HepG2 (cell line): ENCODE measurements around the gene MBD5. TPM values are rescaled to one million over a fixed set of nuclear protein-coding genes. Genes with fewer than 3 reads are reported as not detected.

ENCODE experiments used
- ATAC-seq: fragments of 200-7000 bp; cut with Tn5 transposase; 3 replicates; pipeline ENCODE4 v1.9.1; 2020; ENCODE audit warnings: mild to moderate bottlenecking, moderate library complexity
- BruUV-seq: library from RNA; stranded (reverse); fragments of 400-500 nt; replicated peaks from 2 replicates; lab custom pipeline; 2021; lab: Mats Ljungman, UMichigan
- CTCF ChIA-PET: fragments of 300-600 bp; formaldehyde crosslinking; extraction: SDS; loops from one replicate; lab custom pipeline; 2021; ENCODE audit warnings: low total read pairs, inconsistent platforms, low intra/inter-chr PET ratio; lab: Yijun Ruan, JAX
- POLR2A ChIA-PET: fragments of 350-600 bp; sonication (Branson Sonifier 250); formaldehyde crosslinking; loops from one replicate; lab custom pipeline; 2020; ENCODE audit warnings: antibody characterized with exemption, inconsistent platforms; lab: Yijun Ruan, JAX
- DNase-seq: peaks from one replicate; pipeline ENCODE4 v3.0.0-alpha.2; 2015; ENCODE audit warnings: low spot score
- FAIRE-seq: peaks from 3 replicates; lab custom pipeline; 2011; peaks lifted over from hg19 to GRCh38; lab: Jason Lieb, UNC
- H2AFZ ChIP-seq: one replicate; pipeline ENCODE4 v1.6.1; 2011; ENCODE audit warnings: low read length, inconsistent platforms
- H3K27ac ChIP-seq: fragments of 300-600 bp; 3 replicates; pipeline ENCODE4 v1.8.0; 2011; ENCODE audit warnings: mixed run types, mild to moderate bottlenecking, mixed read lengths, low read length, inconsistent platforms; ENCODE audit not compliant: insufficient read depth; ENCODE audit errors: extremely low read length
- H3K27me3 ChIP-seq, 2 experiments: fragments of 200-600 bp in 1 of 2; 2 replicates in 1 of 2; 3 replicates in 1 of 2; pipeline versions ENCODE4 v1.6.0 to v1.8.0; 2011; ENCODE audit warnings: low read length in 2 of 2, mild to moderate bottlenecking in 2 of 2, moderate library complexity in 2 of 2, inconsistent platforms in 1 of 2; ENCODE audit not compliant: insufficient read depth in 2 of 2, control insufficient read depth in 1 of 2
- H3K36me3 ChIP-seq, 2 experiments: fragments of 200-600 bp in 1 of 2; replicated peaks in 1 of 2; 2 replicates in 1 of 2; 3 replicates in 1 of 2; pipeline versions ENCODE4 v1.5.1 to v1.8.0; 2011; ENCODE audit warnings: low read length in 2 of 2, inconsistent platforms in 1 of 2; ENCODE audit not compliant: insufficient read depth in 2 of 2, control insufficient read depth in 1 of 2
- H3K4me1 ChIP-seq: 2 replicates; pipeline ENCODE4 v1.5.1; 2012; ENCODE audit warnings: low read length, inconsistent platforms; ENCODE audit not compliant: insufficient read depth
- H3K4me2 ChIP-seq: 2 replicates; pipeline ENCODE4 v1.6.0; 2011; ENCODE audit warnings: low read depth, low read length, inconsistent platforms
- H3K4me3 ChIP-seq, 3 experiments: fragments of 200-600 bp in 1 of 3; sonication (generic), shearing (Covaris generic) in 1 of 3; replicated peaks in 1 of 3; 2 replicates each; pipeline ENCODE4 v1.5.1; 2011 to 2016; ENCODE audit warnings: low read length in 3 of 3, inconsistent platforms in 2 of 3, low read depth in 2 of 3, mild to moderate bottlenecking in 2 of 3, control low read depth in 1 of 3, mixed read lengths in 1 of 3; ENCODE audit not compliant: insufficient read depth in 1 of 3
- H3K79me2 ChIP-seq: one replicate; pipeline ENCODE4 v1.6.1; 2011; ENCODE audit warnings: low read length, inconsistent platforms; ENCODE audit not compliant: insufficient read depth
- H3K9ac ChIP-seq: 2 replicates; pipeline ENCODE4 v1.6.0; 2011; ENCODE audit warnings: mild to moderate bottlenecking, low read depth, low read length, inconsistent platforms; ENCODE audit not compliant: insufficient read depth
- H3K9me3 ChIP-seq: 2 replicates; pipeline ENCODE4 v1.5.1; 2012; ENCODE audit warnings: mild to moderate bottlenecking, low read length
- H4K20me1 ChIP-seq: 2 replicates; pipeline ENCODE4 v1.6.0; 2011; ENCODE audit warnings: inconsistent platforms, mild to moderate bottlenecking, low read length, moderate library complexity; ENCODE audit not compliant: insufficient read depth
- FOXJ3 ChIP-seq: sonication (generic); formaldehyde crosslinking; IDR thresholded peaks from 2 replicates; pipeline ENCODE4 v1.4.0; 2020; ENCODE audit warnings: missing genetic modification reagents, mild to moderate bottlenecking, borderline replicate concordance
- MNT ChIP-seq: fragments of 450-650 bp; IDR thresholded peaks from 2 replicates; pipeline ENCODE4 v1.6.1; 2016
- SALL1 ChIP-seq: sonication (generic); formaldehyde crosslinking; IDR thresholded peaks from 2 replicates; pipeline ENCODE4 v1.8.0; 2022; ENCODE audit warnings: mild to moderate bottlenecking, missing genetic modification reagents
- ZNF12 ChIP-seq: sonication (generic); formaldehyde crosslinking; IDR thresholded peaks from 2 replicates; pipeline ENCODE4 v1.5.0; 2020; ENCODE audit warnings: missing genetic modification reagents
- ZNF580 ChIP-seq: IDR thresholded peaks from 2 replicates; pipeline ENCODE4 v1.6.1; 2016; ENCODE audit warnings: low read depth, borderline replicate concordance
- WGBS: methylation state at CpG from one replicate; pipeline ENCODE4 v1.1.6; 2017; ENCODE audit warnings: low lambda C conversion rate; 5-methylcytosine and 5-hydroxymethylcytosine counted together
- in situ Hi-C: cut with HindIII; loops from 2 replicates; pipeline ENCODE4 v1.10.0; 2017; ENCODE audit warnings: low pct_unique_long_range_greater_than_20kb; ENCODE audit not compliant: extremely low pct_ligation_motif_present
- intact Hi-C: fragments of 100-400 bp; cut with micrococcal nuclease; formaldehyde crosslinking; loops from one replicate; pipeline ENCODE4 v1.10.0; 2022; ENCODE audit not compliant: unreplicated experiment
- polyA plus RNA-seq, 8 experiments: library from polyadenylated mRNA; depleted of rRNA in 3 of 8; stranded (reverse) in 7 of 8; unstranded in 1 of 8; fragments of >200 nt; fragmentation: Illumina TruSeq in 4 of 8; extraction: Trizol in 4 of 8; gene quantifications; 2 replicates each; pipeline versions ENCODE4 v1.2.1 to v1.2.3, GENCODE V29; 2011 to 2016; ENCODE audit warnings: low read depth in 4 of 8, missing spikeins in 1 of 8, mixed read lengths in 1 of 8; ENCODE audit not compliant: insufficient read depth in 1 of 8
- total RNA-seq, 5 experiments: library from RNA; depleted of rRNA; stranded (reverse); fragments of >200 nt; fragmentation: Illumina TruSeq; extraction: Trizol; gene quantifications; 2 replicates each; pipeline ENCODE4 v1.2.3, GENCODE V29; 2016; ENCODE audit warnings: low read depth in 1 of 5

The MBD5 gene
- total and polyA plus RNA-seq, 2 of the 13 experiments (the other 11 are each of a cell fraction or from before 2014, with no cell fraction given), result 13.5 to 26.4 TPM

GRCh38 chr2:148553332-148553887, 532.5 kb downstream of the MBD5 start:
- TF ChIP-seq SALL1 (CRISPR knock-in tag) (no peak), ZNF12 (CRISPR knock-in tag) (peak; percentile 90), ZNF580 (CRISPR knock-in tag) (no peak), MNT (peak; percentile 88), FOXJ3 (CRISPR knock-in tag) (no peak)
- Histone ChIP-seq H3K36me3 (no peaks in the 10 kb centered on the region), H3K4me2 (peak overlapping the region; percentile 80), H3K4me3 (peak overlapping the region; percentile 53 to 69 (median 57)), H3K27ac (no peak overlapping the region), H3K9me3 (0 out of 2 replicates have a peak, but pooled peaks cover 8% of the 10 kb centered on the region), H3K79me2 (no peaks in the 10 kb centered on the region), H2AFZ (peak overlapping the region; percentile 97), H4K20me1 (no peaks in the 10 kb centered on the region), H3K9ac (peak overlapping the region; percentile 36; the same call in 1 of the 2 replicates), H3K4me1 (peaks cover 10% of the 10 kb centered on the region), H3K27me3 (peaks cover 0 to 10% of the 10 kb centered on the region in 2 experiments; a peak in 2 of 5 replicates)
- no peak for FAIRE-seq
- ATAC-seq, result peak; percentile 25; the same call in 2 of the 3 replicates
- intact Hi-C loops, result no loop called here
- DNase-seq, result no peak
- CTCF ChIA-PET, result no interaction called here
- in situ Hi-C loops, result no loop called here
- POLR2A ChIA-PET, result no interaction called here
- 38% methylated on average over 7 of the region's 7 CpGs for WGBS
- no TSS peak for BruUV-seq
